HepG2 (cell line): ENCODE measurements around the gene PCOLCE2. TPM values are rescaled to one million over a fixed set of nuclear protein-coding genes. Genes with fewer than 3 reads are reported as not detected.

ENCODE experiments used
- ATM ChIP-seq: fragments of 450-650 bp; IDR thresholded peaks from 2 replicates; pipeline ENCODE4 v1.7.1; 2017; ENCODE audit warnings: mild to moderate bottlenecking, borderline replicate concordance
- MED1 ChIP-seq: sonication (generic); formaldehyde crosslinking; IDR thresholded peaks from 2 replicates; pipeline ENCODE4 v1.4.0; 2020; ENCODE audit warnings: missing genetic modification reagents
- MIXL1 ChIP-seq: IDR thresholded peaks from 2 replicates; pipeline ENCODE4 v1.6.1; 2016
- NBN ChIP-seq: fragments of 450-650 bp; conservative IDR thresholded peaks from 2 replicates; pipeline ENCODE4 v1.6.1; 2017
- NFRKB ChIP-seq: fragments of 450-650 bp; IDR thresholded peaks from 2 replicates; pipeline ENCODE4 v1.6.1; 2017
- NR2F2 ChIP-seq: IDR thresholded peaks from 2 replicates; pipeline ENCODE4 v1.6.1; 2012; ENCODE audit warnings: low read depth, inconsistent platforms, borderline replicate concordance
- PAX8 ChIP-seq: sonication (generic); formaldehyde crosslinking; IDR thresholded peaks from 2 replicates; pipeline ENCODE4 v1.8.0; 2022; ENCODE audit warnings: mild to moderate bottlenecking, missing genetic modification reagents, borderline replicate concordance
- POLR2AphosphoS2 ChIP-seq: IDR thresholded peaks from 2 replicates; pipeline ENCODE4 v1.6.1; 2011; ENCODE audit warnings: low read depth, low read length, improper control_type of control experiment
- RCOR2 ChIP-seq: IDR thresholded peaks from 2 replicates; pipeline ENCODE4 v1.6.1; 2016; ENCODE audit warnings: missing biosample characterization, missing genetic modification reagents
- RFXANK ChIP-seq: IDR thresholded peaks from 2 replicates; pipeline ENCODE4 v1.6.1; 2016
- SMAD1 ChIP-seq: sonication (generic); formaldehyde crosslinking; IDR thresholded peaks from 2 replicates; pipeline ENCODE4 v1.4.0; 2020; ENCODE audit warnings: missing genetic modification reagents, low read depth, mild to moderate bottlenecking, borderline replicate concordance
- TP53 ChIP-seq: sonication (generic); formaldehyde crosslinking; conservative IDR thresholded peaks from 2 replicates; pipeline ENCODE4 v1.4.0; 2020; ENCODE audit warnings: missing genetic modification reagents
- U2AF1 ChIP-seq: fragments of 200-400 bp; formaldehyde crosslinking; optimal IDR thresholded peaks from 2 replicates; pipeline ENCODE3; 2017; ENCODE audit warnings: mild to moderate bottlenecking, low read depth, low read length
- XRCC5 ChIP-seq: fragments of 200-400 bp; formaldehyde crosslinking; optimal IDR thresholded peaks from 2 replicates; pipeline ENCODE3; 2017; ENCODE audit warnings: mild to moderate bottlenecking, low read length
- ZNF326 ChIP-seq: sonication (generic); formaldehyde crosslinking; IDR thresholded peaks from 2 replicates; pipeline ENCODE4 v1.4.0; 2020; ENCODE audit warnings: missing genetic modification reagents, borderline replicate concordance
- ZNF34 ChIP-seq: sonication (generic); formaldehyde crosslinking; IDR thresholded peaks from 2 replicates; pipeline ENCODE4 v1.4.0; 2020; ENCODE audit warnings: mild to moderate bottlenecking, missing genetic modification reagents, borderline replicate concordance
- ZNF891 ChIP-seq: sonication (generic); formaldehyde crosslinking; IDR thresholded peaks from 2 replicates; pipeline ENCODE4 v1.5.0; 2020; ENCODE audit warnings: mild to moderate bottlenecking, missing genetic modification reagents
- polyA plus RNA-seq, 8 experiments: library from polyadenylated mRNA; depleted of rRNA in 3 of 8; stranded (reverse) in 7 of 8; unstranded in 1 of 8; fragments of >200 nt; fragmentation: Illumina TruSeq in 4 of 8; extraction: Trizol in 4 of 8; gene quantifications; 2 replicates each; pipeline versions ENCODE4 v1.2.1 to v1.2.3, GENCODE V29; 2011 to 2016; ENCODE audit warnings: low read depth in 4 of 8, missing spikeins in 1 of 8, mixed read lengths in 1 of 8; ENCODE audit not compliant: insufficient read depth in 1 of 8
- total RNA-seq, 5 experiments: library from RNA; depleted of rRNA; stranded (reverse); fragments of >200 nt; fragmentation: Illumina TruSeq; extraction: Trizol; gene quantifications; 2 replicates each; pipeline ENCODE4 v1.2.3, GENCODE V29; 2016; ENCODE audit warnings: low read depth in 1 of 5
- TF ChIP-seq, protein P1 (sequence below): sonication (generic); formaldehyde crosslinking; IDR thresholded peaks from 2 replicates; pipeline ENCODE4 v1.4.0; 2020; ENCODE audit warnings: missing genetic modification reagents
- TF ChIP-seq, protein P2 (sequence below): sonication (generic); formaldehyde crosslinking; IDR thresholded peaks from 2 replicates; pipeline ENCODE4 v1.5.0; 2020; ENCODE audit warnings: missing genetic modification reagents
- TF ChIP-seq, protein P3 (sequence below): sonication (generic); formaldehyde crosslinking; IDR thresholded peaks from 2 replicates; pipeline ENCODE4 v1.4.0; 2020; ENCODE audit warnings: missing genetic modification reagents
- TF ChIP-seq, protein P4 (sequence below): sonication (generic); formaldehyde crosslinking; conservative IDR thresholded peaks from 2 replicates; pipeline ENCODE4 v1.8.0; 2022; ENCODE audit warnings: mild to moderate bottlenecking, moderate library complexity, missing genetic modification reagents
- TF ChIP-seq, protein P5 (sequence below): sonication (generic); formaldehyde crosslinking; IDR thresholded peaks from 2 replicates; pipeline ENCODE4 v1.5.0; 2020; ENCODE audit warnings: mild to moderate bottlenecking, missing genetic modification reagents

The PCOLCE2 gene
- total and polyA plus RNA-seq, 2 of the 13 experiments (the other 11 are each of a cell fraction or from before 2014, with no cell fraction given), result 0.71 to 2.0 TPM

DNA sequence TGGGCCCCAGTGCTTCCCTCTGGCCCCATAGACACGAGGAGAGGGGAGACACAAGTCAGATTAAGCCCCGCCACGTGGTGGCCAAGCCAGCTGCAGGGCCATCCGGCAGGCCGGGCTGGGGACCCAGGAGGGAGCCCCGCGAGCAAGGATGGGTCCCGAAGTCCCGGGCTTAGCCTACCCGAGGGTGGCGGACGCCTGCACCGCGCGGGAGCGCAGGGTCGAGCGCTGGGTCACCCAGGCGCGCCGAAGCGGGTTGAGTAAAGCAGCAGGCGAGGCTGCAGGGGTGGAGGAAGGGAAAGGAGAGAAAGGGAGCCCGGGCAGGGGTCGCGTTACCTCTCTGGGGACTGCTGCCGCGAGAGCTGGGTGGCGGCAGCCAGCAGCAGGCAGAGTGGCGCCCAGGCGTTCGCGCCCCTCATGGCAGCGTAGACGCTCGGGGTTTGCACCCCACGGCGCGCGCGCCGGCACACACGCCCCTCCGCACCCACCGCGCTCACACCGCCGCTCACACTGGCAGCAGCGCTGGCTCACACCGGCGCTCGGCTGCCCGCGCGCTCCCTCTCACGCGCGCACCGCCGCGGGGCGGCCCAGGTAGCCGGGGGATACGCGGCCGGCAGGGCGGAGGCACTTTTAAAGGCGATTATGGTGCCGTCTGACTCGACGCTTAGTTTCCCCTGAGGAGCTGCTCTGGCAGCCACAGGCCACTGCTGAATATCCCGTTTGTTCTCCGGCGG lies at the start of gene PCOLCE2 (continued):
- TF ChIP-seq U2AF1, result no peak
- TF ChIP-seq RCOR2 (CRISPR knock-in tag), result no peak
- TF ChIP-seq XRCC5, result no peak
- TF ChIP-seq NBN, result no peak
- no peak for TF ChIP-seq RFXANK (CRISPR knock-in tag)
- no peak for TF ChIP-seq NR2F2
- TF ChIP-seq, protein P1, sequence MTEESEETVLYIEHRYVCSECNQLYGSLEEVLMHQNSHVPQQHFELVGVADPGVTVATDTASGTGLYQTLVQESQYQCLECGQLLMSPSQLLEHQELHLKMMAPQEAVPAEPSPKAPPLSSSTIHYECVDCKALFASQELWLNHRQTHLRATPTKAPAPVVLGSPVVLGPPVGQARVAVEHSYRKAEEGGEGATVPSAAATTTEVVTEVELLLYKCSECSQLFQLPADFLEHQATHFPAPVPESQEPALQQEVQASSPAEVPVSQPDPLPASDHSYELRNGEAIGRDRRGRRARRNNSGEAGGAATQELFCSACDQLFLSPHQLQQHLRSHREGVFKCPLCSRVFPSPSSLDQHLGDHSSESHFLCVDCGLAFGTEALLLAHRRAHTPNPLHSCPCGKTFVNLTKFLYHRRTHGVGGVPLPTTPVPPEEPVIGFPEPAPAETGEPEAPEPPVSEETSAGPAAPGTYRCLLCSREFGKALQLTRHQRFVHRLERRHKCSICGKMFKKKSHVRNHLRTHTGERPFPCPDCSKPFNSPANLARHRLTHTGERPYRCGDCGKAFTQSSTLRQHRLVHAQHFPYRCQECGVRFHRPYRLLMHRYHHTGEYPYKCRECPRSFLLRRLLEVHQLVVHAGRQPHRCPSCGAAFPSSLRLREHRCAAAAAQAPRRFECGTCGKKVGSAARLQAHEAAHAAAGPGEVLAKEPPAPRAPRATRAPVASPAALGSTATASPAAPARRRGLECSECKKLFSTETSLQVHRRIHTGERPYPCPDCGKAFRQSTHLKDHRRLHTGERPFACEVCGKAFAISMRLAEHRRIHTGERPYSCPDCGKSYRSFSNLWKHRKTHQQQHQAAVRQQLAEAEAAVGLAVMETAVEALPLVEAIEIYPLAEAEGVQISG (CRISPR knock-in tag), result no peak; the same call in 1 of the 2 replicates
- TF ChIP-seq POLR2AphosphoS2, result no peak
- TF ChIP-seq ZNF326, result no peak
- TF ChIP-seq, protein P2, sequence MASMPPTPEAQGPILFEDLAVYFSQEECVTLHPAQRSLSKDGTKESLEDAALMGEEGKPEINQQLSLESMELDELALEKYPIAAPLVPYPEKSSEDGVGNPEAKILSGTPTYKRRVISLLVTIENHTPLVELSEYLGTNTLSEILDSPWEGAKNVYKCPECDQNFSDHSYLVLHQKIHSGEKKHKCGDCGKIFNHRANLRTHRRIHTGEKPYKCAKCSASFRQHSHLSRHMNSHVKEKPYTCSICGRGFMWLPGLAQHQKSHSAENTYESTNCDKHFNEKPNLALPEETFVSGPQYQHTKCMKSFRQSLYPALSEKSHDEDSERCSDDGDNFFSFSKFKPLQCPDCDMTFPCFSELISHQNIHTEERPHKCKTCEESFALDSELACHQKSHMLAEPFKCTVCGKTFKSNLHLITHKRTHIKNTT (CRISPR knock-in tag), result no peak
- no peak for TF ChIP-seq NFRKB
- peak; percentile 86 for TF ChIP-seq ZNF891 (CRISPR knock-in tag)
- TF ChIP-seq, protein P3, sequence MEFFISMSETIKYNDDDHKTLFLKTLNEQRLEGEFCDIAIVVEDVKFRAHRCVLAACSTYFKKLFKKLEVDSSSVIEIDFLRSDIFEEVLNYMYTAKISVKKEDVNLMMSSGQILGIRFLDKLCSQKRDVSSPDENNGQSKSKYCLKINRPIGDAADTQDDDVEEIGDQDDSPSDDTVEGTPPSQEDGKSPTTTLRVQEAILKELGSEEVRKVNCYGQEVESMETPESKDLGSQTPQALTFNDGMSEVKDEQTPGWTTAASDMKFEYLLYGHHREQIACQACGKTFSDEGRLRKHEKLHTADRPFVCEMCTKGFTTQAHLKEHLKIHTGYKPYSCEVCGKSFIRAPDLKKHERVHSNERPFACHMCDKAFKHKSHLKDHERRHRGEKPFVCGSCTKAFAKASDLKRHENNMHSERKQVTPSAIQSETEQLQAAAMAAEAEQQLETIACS (CRISPR knock-in tag), result no peak; the same call in 1 of the 2 replicates
- TF ChIP-seq MED1 (CRISPR knock-in tag), result 0 out of 2 replicates have a peak, but pooled peaks have one; percentile 24
- no peak for TF ChIP-seq ATM
- TF ChIP-seq, protein P4, sequence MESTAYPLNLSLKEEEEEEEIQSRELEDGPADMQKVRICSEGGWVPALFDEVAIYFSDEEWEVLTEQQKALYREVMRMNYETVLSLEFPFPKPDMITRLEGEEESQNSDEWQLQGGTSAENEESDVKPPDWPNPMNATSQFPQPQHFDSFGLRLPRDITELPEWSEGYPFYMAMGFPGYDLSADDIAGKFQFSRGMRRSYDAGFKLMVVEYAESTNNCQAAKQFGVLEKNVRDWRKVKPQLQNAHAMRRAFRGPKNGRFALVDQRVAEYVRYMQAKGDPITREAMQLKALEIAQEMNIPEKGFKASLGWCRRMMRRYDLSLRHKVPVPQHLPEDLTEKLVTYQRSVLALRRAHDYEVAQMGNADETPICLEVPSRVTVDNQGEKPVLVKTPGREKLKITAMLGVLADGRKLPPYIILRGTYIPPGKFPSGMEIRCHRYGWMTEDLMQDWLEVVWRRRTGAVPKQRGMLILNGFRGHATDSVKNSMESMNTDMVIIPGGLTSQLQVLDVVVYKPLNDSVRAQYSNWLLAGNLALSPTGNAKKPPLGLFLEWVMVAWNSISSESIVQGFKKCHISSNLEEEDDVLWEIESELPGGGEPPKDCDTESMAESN (CRISPR knock-in tag), result peak; percentile 69
- TF ChIP-seq TP53 (CRISPR knock-in tag), result no peak
- no peak for TF ChIP-seq ZNF34
- TF ChIP-seq, protein P5, sequence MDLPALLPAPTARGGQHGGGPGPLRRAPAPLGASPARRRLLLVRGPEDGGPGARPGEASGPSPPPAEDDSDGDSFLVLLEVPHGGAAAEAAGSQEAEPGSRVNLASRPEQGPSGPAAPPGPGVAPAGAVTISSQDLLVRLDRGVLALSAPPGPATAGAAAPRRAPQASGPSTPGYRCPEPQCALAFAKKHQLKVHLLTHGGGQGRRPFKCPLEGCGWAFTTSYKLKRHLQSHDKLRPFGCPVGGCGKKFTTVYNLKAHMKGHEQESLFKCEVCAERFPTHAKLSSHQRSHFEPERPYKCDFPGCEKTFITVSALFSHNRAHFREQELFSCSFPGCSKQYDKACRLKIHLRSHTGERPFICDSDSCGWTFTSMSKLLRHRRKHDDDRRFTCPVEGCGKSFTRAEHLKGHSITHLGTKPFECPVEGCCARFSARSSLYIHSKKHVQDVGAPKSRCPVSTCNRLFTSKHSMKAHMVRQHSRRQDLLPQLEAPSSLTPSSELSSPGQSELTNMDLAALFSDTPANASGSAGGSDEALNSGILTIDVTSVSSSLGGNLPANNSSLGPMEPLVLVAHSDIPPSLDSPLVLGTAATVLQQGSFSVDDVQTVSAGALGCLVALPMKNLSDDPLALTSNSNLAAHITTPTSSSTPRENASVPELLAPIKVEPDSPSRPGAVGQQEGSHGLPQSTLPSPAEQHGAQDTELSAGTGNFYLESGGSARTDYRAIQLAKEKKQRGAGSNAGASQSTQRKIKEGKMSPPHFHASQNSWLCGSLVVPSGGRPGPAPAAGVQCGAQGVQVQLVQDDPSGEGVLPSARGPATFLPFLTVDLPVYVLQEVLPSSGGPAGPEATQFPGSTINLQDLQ (CRISPR knock-in tag), result no peak
- no peak for TF ChIP-seq PAX8 (CRISPR knock-in tag)
- TF ChIP-seq SMAD1 (CRISPR knock-in tag), result no peak; the same call in 1 of the 2 replicates
- no peak for TF ChIP-seq MIXL1
